Metanephros (tissue), 2 donors: ENCODE results near the gene KRT76. TPM values are rescaled to one million over a fixed set of nuclear protein-coding genes. Genes with fewer than 3 reads are reported as not detected.

Source experiments
- small RNA-seq: library from RNA; depleted of rRNA; stranded (forward); fragments of <200 nt; gene quantifications from one replicate; pipeline ENCODE3, GENCODE V24; 2014; ENCODE audit warnings: low replicate concordance
- total RNA-seq: library from RNA; depleted of rRNA; stranded (reverse); fragments of >200 nt; gene quantifications from one replicate; pipeline ENCODE4 v1.2.3, GENCODE V29; 2014

The KRT76 gene
- not detected for total RNA-seq

GRCh38 chr12:52776913-52777395, at the start of gene KRT76:
Gene KRT76 (minus strand): TSS chr12:52777345. CDS start chr12:52777291, 54 bp downstream.

GRCh38 chr12:52813885-52814709, 37.0 kb upstream of the KRT76 start, which contains the start of gene KRT4:
Gene KRT4 (minus strand): TSS chr12:52814116. CDS start chr12:52814058, 58 bp downstream.

GRCh38 chr12:52795694-52796428, 18.7 kb upstream of the KRT76 start, which contains the start of gene KRT3:
Gene KRT3 (minus strand): TSS chr12:52796117. CDS start chr12:52796042, 75 bp downstream.

Small RNAs within 50 kb of the gene (small RNA-seq; reads per million reads assigned to genes)
- not detected for gene AC107016.2

Other genes with a start within 250 kb of the KRT76 start
- gene KRT71, start 224.2 kb downstream of the KRT76 start, total RNA-seq = 0.29 TPM
- gene KRT74, start 203.5 kb downstream of the KRT76 start, total RNA-seq = not detected
- gene KRT72, start 175.9 kb downstream of the KRT76 start, total RNA-seq = not detected
- not detected for gene KRT73, start 158.8 kb downstream of the KRT76 start, total RNA-seq
- gene KRT2, start 125.1 kb downstream of the KRT76 start, total RNA-seq = not detected
- gene KRT1, start 96.9 kb downstream of the KRT76 start, total RNA-seq = 2.2 TPM
- not detected for gene KRT77, start 73.8 kb downstream of the KRT76 start, total RNA-seq
- gene KRT3, start 18.8 kb upstream of the KRT76 start, total RNA-seq = not detected
- 0.29 TPM for gene KRT4, start 36.8 kb upstream of the KRT76 start, total RNA-seq
- gene KRT79, start 57.0 kb upstream of the KRT76 start, total RNA-seq = not detected
- not detected for gene KRT78, start 71.6 kb upstream of the KRT76 start, total RNA-seq
- 177 TPM for gene KRT8, start 127.7 kb upstream of the KRT76 start, total RNA-seq
- 109 TPM for gene KRT18, start 171.8 kb upstream of the KRT76 start, total RNA-seq
- gene EIF4B, start 229.1 kb upstream of the KRT76 start, total RNA-seq = 612 TPM